Activated CD4-positive, alpha-beta T cell treated with anti-CD3 and anti-CD28 coated beads, Interleukin-2, amount 50 U/mL, for 1 hour (primary cell): ENCODE measurements around the gene TRIM4.
"Not testable (repeated sequence)": the region's sequence is repeated elsewhere in the genome, so short reads cannot be mapped to it uniquely, and the experiment has no call there.

Source experiments
- DNase-seq: peaks from one replicate; pipeline ENCODE4 v3.0.0-alpha.2; 2020

The TRIM4 gene

GRCh38 chr7:99918959-99919813 is at the start of gene TRIM4:
TRIM4 (minus strand) TSS chr7:99919530; CDS start chr7:99919401, 129 bp downstream.
- peak; percentile 85 for DNase-seq

GRCh38 chr7:99958564-99959227 is 39.4 kb upstream of the TRIM4 start:
- DNase-seq, result no peak

- DNase-seq, result no peak
Observed at GRCh38 chr7:99955247-99955646, 35.9 kb upstream of the TRIM4 start.

- DNase-seq, result not testable (repeated sequence)
Observed at GRCh38 chr7:99954643-99955042, 35.3 kb upstream of the TRIM4 start.

GRCh38 chr7:99953649-99954048 is 34.3 kb upstream of the TRIM4 start:
- no peak for DNase-seq

- DNase-seq, result not testable (repeated sequence)
Observed at GRCh38 chr7:99952649-99953048, 33.3 kb upstream of the TRIM4 start.

- not testable (repeated sequence) for DNase-seq
Observed at GRCh38 chr7:99950819-99951218, 31.5 kb upstream of the TRIM4 start.

- no peak for DNase-seq
Observed at GRCh38 chr7:99949645-99950228, 30.4 kb upstream of the TRIM4 start.

GRCh38 chr7:99947608-99948007 is 28.3 kb upstream of the TRIM4 start:
- DNase-seq, result no peak

- no peak for DNase-seq
Observed at GRCh38 chr7:99944497-99945070, 25.3 kb upstream of the TRIM4 start.

GRCh38 chr7:99943641-99944496 is 24.5 kb upstream of the TRIM4 start:
- no peak for DNase-seq

GRCh38 chr7:99938296-99938695 is 19.0 kb upstream of the TRIM4 start:
- no peak for DNase-seq

- not testable (repeated sequence) for DNase-seq
Observed at GRCh38 chr7:99935009-99935408, 15.7 kb upstream of the TRIM4 start.

GRCh38 chr7:99930376-99930775 is 11.0 kb upstream of the TRIM4 start:
- no peak for DNase-seq

GRCh38 chr7:99929730-99930053 is 10.4 kb upstream of the TRIM4 start:
- DNase-seq, result no peak

GRCh38 chr7:99928994-99929729 is 9.8 kb upstream of the TRIM4 start, which contains the start of gene GJC3:
GJC3 (minus strand) TSS chr7:99929620; CDS start chr7:99929620, 0 bp downstream.
- peak; percentile 22 for DNase-seq

- DNase-seq, result no peak
Observed at GRCh38 chr7:99928188-99928587, 8.9 kb upstream of the TRIM4 start.

- DNase-seq, result no peak
Observed at GRCh38 chr7:99927536-99927935, 8.2 kb upstream of the TRIM4 start.

- DNase-seq, result no peak
Observed at GRCh38 chr7:99926321-99926720, 7.0 kb upstream of the TRIM4 start.

GRCh38 chr7:99923200-99923599 is 3.9 kb upstream of the TRIM4 start:
- no peak for DNase-seq

GRCh38 chr7:99920149-99920548 is 819 bp upstream of the TRIM4 start:
- DNase-seq, result no peak

- DNase-seq, result no peak
Observed at GRCh38 chr7:99919814-99920112, 433 bp upstream of the TRIM4 start.
